ENCODE measurements around the gene ZBTB7C. TPM values are rescaled to one million over a fixed set of nuclear protein-coding genes. Genes with fewer than 3 reads are reported as not detected.

Gene ZBTB7C
- total and polyA plus RNA-seq, 4 donors, result 0.19 to 1.1 (median 0.45) TPM

GRCh38 chr18:47979611-47980200 is 429.5 kb downstream of the ZBTB7C start:
- H3K4me3 ChIP-seq (ENCODE audit: low read depth in 1 of 3, low read length in 3 of 3), result no peak overlapping the region
- no peaks in the 10 kb centered on the region for H3K27me3 ChIP-seq (ENCODE audit: control insufficient read depth in 4 of 4, insufficient read depth in 4 of 4, low read length in 3 of 4)
- H3K9ac ChIP-seq (ENCODE audit: low read depth in 1 of 2, low read length in 2 of 2), result no peak overlapping the region
- no peaks in the 10 kb centered on the region for H3K36me3 ChIP-seq (ENCODE audit: control insufficient read depth in 4 of 4, insufficient read depth in 3 of 4, low read depth in 1 of 4, low read length in 3 of 4)
- no peak for DNase-seq (ENCODE audit: low spot score)
- H3K27ac ChIP-seq (ENCODE audit: low read depth in 1 of 2, low read length in 2 of 2), result no peak overlapping the region
- no peaks in the 10 kb centered on the region for H3K9me3 ChIP-seq (ENCODE audit: control insufficient read depth in 4 of 4, low read length in 3 of 4)
- no peaks in the 10 kb centered on the region for H3K4me1 ChIP-seq (ENCODE audit: control insufficient read depth in 4 of 4, insufficient read depth in 4 of 4, low read length in 3 of 4)
- TF ChIP-seq FOXA1 (IDR thresholded peaks at IDR 0.05) (no peak), NR2F2 (IDR thresholded peaks at IDR 0.05) (no peak), MAX (IDR thresholded peaks at IDR 0.05) (no peak), ZBTB33 (IDR thresholded peaks at IDR 0.05) (no peak), HNF4A (conservative IDR thresholded peaks at IDR 0.05) (no peak), CTCF (IDR thresholded peaks at IDR 0.05; ENCODE audit: low read depth, low read length, missing input control) (no peak), JUND (IDR thresholded peaks at IDR 0.05) (no peak), HNF4G (IDR thresholded peaks at IDR 0.05) (no peak), RXRA (IDR thresholded peaks at IDR 0.05) (no peak)
- 45% methylated on average over 5 of the region's 5 CpGs for WGBS

GRCh38 chr18:47978603-47979002 is 430.6 kb downstream of the ZBTB7C start:
- H3K4me1 ChIP-seq (ENCODE audit: control insufficient read depth in 4 of 4, insufficient read depth in 4 of 4, low read length in 3 of 4), result no peaks in the 10 kb centered on the region
- 76% methylated on average over 1 of the region's 1 CpG for WGBS

More at GRCh38 chr18:47978603-47979002, 430.6 kb downstream of the ZBTB7C start:
- no peak for TF ChIP-seq ATF3 (IDR thresholded peaks at IDR 0.05)
- no peak for TF ChIP-seq TAF1 (conservative IDR thresholded peaks at IDR 0.05)
- TF ChIP-seq YY1 (IDR thresholded peaks at IDR 0.05), result no peak
- TF ChIP-seq HNF4G (IDR thresholded peaks at IDR 0.05), result no peak
- no peak for TF ChIP-seq RAD21 (IDR thresholded peaks at IDR 0.05)
- TF ChIP-seq MAX (IDR thresholded peaks at IDR 0.05), result no peak
- no peak for TF ChIP-seq GABPA (IDR thresholded peaks at IDR 0.05 in 1 of 2, conservative IDR thresholded peaks at IDR 0.05 in 1 of 2)
- TF ChIP-seq JUND (IDR thresholded peaks at IDR 0.05), result no peak
- TF ChIP-seq EGR1 (IDR thresholded peaks at IDR 0.05; ENCODE audit: low read depth in 2 of 2), result no peak
- TF ChIP-seq FOXA2 (IDR thresholded peaks at IDR 0.05), result no peak
- no peak for TF ChIP-seq REST (IDR thresholded peaks at IDR 0.05)
- TF ChIP-seq CTCF (IDR thresholded peaks at IDR 0.05; ENCODE audit: low read depth, low read length, missing input control), result no peak
- TF ChIP-seq FOXA1 (IDR thresholded peaks at IDR 0.05), result no peak
- TF ChIP-seq SP1 (IDR thresholded peaks at IDR 0.05), result no peak
- TF ChIP-seq RXRA (IDR thresholded peaks at IDR 0.05), result no peak
- Histone ChIP-seq H3K4me3 (ENCODE audit: low read depth in 1 of 3, low read length in 3 of 3) (no peak overlapping the region), H3K9me3 (ENCODE audit: control insufficient read depth in 4 of 4, low read length in 3 of 4) (no peaks in the 10 kb centered on the region), H3K36me3 (ENCODE audit: control insufficient read depth in 4 of 4, insufficient read depth in 3 of 4, low read depth in 1 of 4, low read length in 3 of 4) (no peaks in the 10 kb centered on the region), H3K27ac (ENCODE audit: low read depth in 1 of 2, low read length in 2 of 2) (no peak overlapping the region), H3K27me3 (ENCODE audit: control insufficient read depth in 4 of 4, insufficient read depth in 4 of 4, low read length in 3 of 4) (no peaks in the 10 kb centered on the region), H3K9ac (ENCODE audit: low read depth in 1 of 2, low read length in 2 of 2) (no peak overlapping the region)
- no peak for DNase-seq (ENCODE audit: low spot score)

Data from liver (tissue), 9 donors.